Tibial nerve (tissue), 3 donors: ENCODE data around the gene ANGPTL7.

Experiments used
- EP300 ChIP-seq, 2 donors: sonication (generic); formaldehyde crosslinking; IDR thresholded peaks; one replicate each; pipeline ENCODE4 v1.6.1; 2017; ENCODE audit warnings: antibody characterized with exemption in 2 of 2, mild to moderate bottlenecking in 1 of 2
- POLR2A ChIP-seq, 2 donors: fragments of 450-650 bp; IDR thresholded peaks; one replicate each; pipeline ENCODE4 v1.6.1; 2017; ENCODE audit warnings: antibody characterized with exemption in 2 of 2, mild to moderate bottlenecking in 2 of 2, moderate library complexity in 2 of 2

- TF ChIP-seq POLR2A (IDR thresholded peaks at IDR 0.05) = no peak
- TF ChIP-seq EP300 (IDR thresholded peaks at IDR 0.05) = no peak
Observed at GRCh38 chr1:11150326-11150725, 38.8 kb upstream of the ANGPTL7 start.
